B cell (primary cell): ENCODE data around the gene MAP3K21. TPM values are rescaled to one million over a fixed set of nuclear protein-coding genes. Genes with fewer than 3 reads are reported as not detected.

Experiments
- ATAC-seq: fragments of 200-7000 bp; cut with Tn5 transposase; one replicate; pipeline ENCODE4 v1.10.0; 2021; ENCODE audit warnings: low read depth, mild to moderate bottlenecking, moderate number of reproducible peaks, moderate library complexity
- CTCF ChIA-PET: fragments of 350-600 bp; sonication (Branson Sonifier 250); formaldehyde crosslinking; loops from one replicate; lab custom pipeline; 2021; ENCODE audit warnings: antibody characterized with exemption, inconsistent platforms; lab: Charles Lee
- POLR2A ChIA-PET: fragments of 350-600 bp; sonication (Branson Sonifier 250); formaldehyde crosslinking; loops from one replicate; lab custom pipeline; 2021; ENCODE audit warnings: antibody characterized with exemption; lab: Charles Lee
- DNase-seq: peaks from one replicate; pipeline ENCODE4 v3.0.0; 2013
- H2AFZ ChIP-seq: 2 replicates; pipeline ENCODE4 v1.6.1; 2012; ENCODE audit warnings: mild to moderate bottlenecking, low read depth, low read length; ENCODE audit not compliant: insufficient read depth, poor library complexity, severe bottlenecking
- H3K27ac ChIP-seq, 2 donors: 1 replicate in 1 of 2; 2 replicates in 1 of 2; pipeline ENCODE4 v1.5.1; 2012 to 2013; ENCODE audit warnings: low read length in 2 of 2, mild to moderate bottlenecking in 2 of 2, moderate library complexity in 1 of 2
- H3K27me3 ChIP-seq, 4 experiments: fragments of 200-600 bp in 1 of 4; sonication (generic) in 1 of 4; replicated peaks in 1 of 4; 1 replicate in 2 of 4; 2 replicates in 2 of 4; pipeline versions ENCODE4 v1.6.1 to v1.7.0; 2013 to 2016; ENCODE audit warnings: low read length in 3 of 4, mild to moderate bottlenecking in 2 of 4, mixed read lengths in 1 of 4, moderate library complexity in 1 of 4; ENCODE audit not compliant: insufficient read depth in 4 of 4, control insufficient read depth in 3 of 4; ENCODE audit errors: control extremely low read depth in 1 of 4
- H3K36me3 ChIP-seq, 2 experiments: replicated peaks in 1 of 2; 1 replicate in 1 of 2; 2 replicates in 1 of 2; pipeline versions ENCODE4 v1.6.1 to v1.7.1; 2013; ENCODE audit warnings: low read length in 1 of 2; ENCODE audit not compliant: insufficient read depth in 2 of 2, control insufficient read depth in 1 of 2; ENCODE audit errors: control extremely low read depth in 1 of 2, extremely low read depth in 1 of 2
- H3K4me1 ChIP-seq, 2 donors: fragments of 200-600 bp in 1 of 2; sonication (generic) in 1 of 2; 1 replicate in 1 of 2; 2 replicates in 1 of 2; pipeline versions ENCODE4 v1.5.1 to v1.6.1; 2013 to 2017; ENCODE audit warnings: low read length in 2 of 2; ENCODE audit not compliant: control insufficient read depth in 2 of 2, insufficient read depth in 2 of 2
- H3K4me2 ChIP-seq: replicated peaks from 2 replicates; pipeline ENCODE3; 2012; ENCODE audit warnings: mild to moderate bottlenecking, low read depth, low read length; ENCODE audit not compliant: poor library complexity, severe bottlenecking
- H3K4me3 ChIP-seq, 5 experiments: fragments of 200-600 bp in 1 of 5; sonication (generic) in 1 of 5; 1 replicate in 3 of 5; 2 replicates in 2 of 5; pipeline versions ENCODE4 v1.5.1 to v1.7.0; 2011 to 2016; ENCODE audit warnings: low read length in 4 of 5, mild to moderate bottlenecking in 4 of 5, low read depth in 2 of 5, control low read depth in 1 of 5, moderate library complexity in 1 of 5; ENCODE audit not compliant: insufficient read depth in 1 of 5; ENCODE audit errors: control extremely low read depth in 1 of 5, extremely low read depth in 1 of 5
- H3K79me2 ChIP-seq: fragments of 200-600 bp; sonication (generic); one replicate; pipeline ENCODE4 v1.6.0; 2016; ENCODE audit warnings: low read length; ENCODE audit not compliant: control insufficient read depth, insufficient read depth
- H3K9ac ChIP-seq: fragments of 200-600 bp; sonication (generic); 2 replicates; pipeline ENCODE4 v1.6.1; 2017; ENCODE audit warnings: mild to moderate bottlenecking, low read length, moderate library complexity
- H3K9me3 ChIP-seq, 3 donors: one replicate each; pipeline versions ENCODE4 v1.6.1 to v1.7.1; 2013; ENCODE audit warnings: low read length in 2 of 3; ENCODE audit not compliant: control insufficient read depth in 2 of 3, insufficient read depth in 1 of 3; ENCODE audit errors: control extremely low read depth in 1 of 3
- H4K20me1 ChIP-seq: 2 replicates; pipeline ENCODE4 v1.6.0; 2012; ENCODE audit warnings: mild to moderate bottlenecking, low read length; ENCODE audit not compliant: insufficient read depth, control insufficient read depth, poor library complexity, severe bottlenecking
- H3K27ac Mint-ChIP-seq: one replicate; pipeline ENCODE4 v1.8.0; 2021; ENCODE audit warnings: mixed read lengths
- H3K27me3 Mint-ChIP-seq: one replicate; pipeline ENCODE4 v1.8.0; 2021; ENCODE audit warnings: mixed read lengths
- H3K4me1 Mint-ChIP-seq: one replicate; pipeline ENCODE4 v1.8.0; 2021; ENCODE audit warnings: mixed read lengths
- H3K4me3 Mint-ChIP-seq: one replicate; pipeline ENCODE4 v1.8.0; 2021; ENCODE audit warnings: mixed read lengths
- H3K9me3 Mint-ChIP-seq: one replicate; pipeline ENCODE4 v1.8.0; 2022; ENCODE audit warnings: mixed read lengths; ENCODE audit not compliant: insufficient read depth
- CTCF ChIP-seq: fragments of 200-600 bp; IDR thresholded peaks from one replicate; pipeline ENCODE4 v1.8.0; 2022; ENCODE audit warnings: antibody characterized with exemption, mild to moderate bottlenecking
- EZH2 ChIP-seq: IDR thresholded peaks from 2 replicates; pipeline ENCODE4 v1.6.1; 2012; ENCODE audit warnings: borderline replicate concordance, low read depth, mild to moderate bottlenecking, moderate library complexity, low read length; ENCODE audit not compliant: insufficient read depth, poor library complexity, severe bottlenecking
- WGBS: methylation state at CpG from one replicate; pipeline ENCODE4 v1.1.5; 2013; ENCODE audit warnings: missing lambda C conversion rate; ENCODE audit not compliant: insufficient coverage; 5-methylcytosine and 5-hydroxymethylcytosine counted together
- intact Hi-C: fragments of 100-400 bp; cut with micrococcal nuclease; formaldehyde crosslinking; loops from one replicate; pipeline ENCODE4 v1.10.0; 2022
- polyA plus RNA-seq: library from polyadenylated mRNA; depleted of rRNA; stranded (reverse); fragments of >200 nt; gene quantifications from 2 replicates; pipeline ENCODE4 v1.2.3, GENCODE V29; 2012
- total RNA-seq, 2 donors: library from RNA; stranded (reverse); fragments of 120-200 nt in 1 of 2; gene quantifications; 1 replicate in 1 of 2; 2 replicates in 1 of 2; pipeline versions ENCODE4 v1.2.3 to v1.2.4, GENCODE V29; 2013 to 2022

MAP3K21 gene
- total and polyA plus RNA-seq, 2 donors (not counting 1 experiment from before 2014, with no cell fraction given) = 1.5 to 3.7 TPM

GRCh38 chr1:233395863-233396646 is 68.5 kb downstream of the MAP3K21 start:
- POLR2A ChIA-PET = no interaction called here
- no peak overlapping the region for H3K27ac ChIP-seq
- H3K4me3 Mint-ChIP-seq = no peak overlapping the region

More at GRCh38 chr1:233395863-233396646, 68.5 kb downstream of the MAP3K21 start:
- no peaks in the 10 kb centered on the region for H3K9me3 Mint-ChIP-seq
- H3K4me1 Mint-ChIP-seq = no peaks in the 10 kb centered on the region
- Histone ChIP-seq H3K4me2 (no peak overlapping the region), H3K79me2 (no peaks in the 10 kb centered on the region), H2AFZ (no peak overlapping the region), H4K20me1 (no peaks in the 10 kb centered on the region), H3K9me3 (no peaks in the 10 kb centered on the region), H3K27me3 (peaks cover 0 to 7% (median 4%) of the 10 kb centered on the region in 4 experiments), H3K4me1 (no peaks in the 10 kb centered on the region), H3K9ac (no peak overlapping the region), H3K4me3 (no peak overlapping the region), H3K36me3 (no peaks in the 10 kb centered on the region)
- peaks cover 43% of the 10 kb centered on the region for H3K27me3 Mint-ChIP-seq
- CTCF ChIA-PET = interaction anchor here (1.0 to 1.3 kb wide), 3 partner anchors 14 to 670 kb away, joined by 3 to 5 read pairs (median 4); no protein-coding TSS in a partner anchor
- H3K27ac Mint-ChIP-seq = no peak overlapping the region
- no peak for TF ChIP-seq EZH2
- no peak for TF ChIP-seq CTCF
- 94% methylated on average over 15 of the region's 15 CpGs for whole genome bisulfite sequencing
- intact Hi-C loops = loop anchor here (2.0 to 10.0 kb wide), 2 partner anchors 399 to 669 kb away; no protein-coding TSS in a partner anchor
- DNase-seq (no peak), ATAC-seq (no peak)
